OCI-LY1 (cell line): Measurements from ENCODE around the gene SUCO.

ENCODE experiments used
- CTCF ChIP-seq: fragments of 200-600 bp; sonication (generic), shearing (Covaris generic); IDR thresholded peaks from 2 replicates; pipeline ENCODE4 v1.5.1; 2017; ENCODE audit warnings: mild to moderate bottlenecking, antibody characterized with exemption, low read length, moderate library complexity, mixed read lengths
- EZH2 ChIP-seq: fragments of 200-600 bp; sonication (generic), shearing (Covaris generic); IDR thresholded peaks from 2 replicates; pipeline ENCODE4 v1.8.0; 2017; ENCODE audit warnings: borderline replicate concordance, mixed run types, mild to moderate bottlenecking, antibody characterized with exemption, low read length, moderate library complexity, mixed read lengths

GRCh38 chr1:172602706-172603105 lies 69.8 kb downstream of the SUCO start:
- no peak for TF ChIP-seq CTCF
- TF ChIP-seq EZH2, result no peak
